22Rv1 (cell line): Measurements from ENCODE around the gene PIH1D1.

Experiments used
- H3K27ac ChIP-seq: fragments of 450-650 bp; 2 replicates; pipeline ENCODE4 v1.5.1; 2017
- ZFX ChIP-seq: fragments of 450-650 bp; IDR thresholded peaks from 2 replicates; pipeline ENCODE4 v1.6.1; 2017; ENCODE audit warnings: antibody characterized with exemption, borderline replicate concordance
- TF ChIP-seq, protein P1 (sequence below): fragments of 450-650 bp; IDR thresholded peaks from 2 replicates; pipeline ENCODE4 v1.5.1; 2017; ENCODE audit warnings: mild to moderate bottlenecking

The PIH1D1 gene

GRCh38 chr19:49442354-49442753 is 9.3 kb downstream of the PIH1D1 start:
- TF ChIP-seq, protein P1, sequence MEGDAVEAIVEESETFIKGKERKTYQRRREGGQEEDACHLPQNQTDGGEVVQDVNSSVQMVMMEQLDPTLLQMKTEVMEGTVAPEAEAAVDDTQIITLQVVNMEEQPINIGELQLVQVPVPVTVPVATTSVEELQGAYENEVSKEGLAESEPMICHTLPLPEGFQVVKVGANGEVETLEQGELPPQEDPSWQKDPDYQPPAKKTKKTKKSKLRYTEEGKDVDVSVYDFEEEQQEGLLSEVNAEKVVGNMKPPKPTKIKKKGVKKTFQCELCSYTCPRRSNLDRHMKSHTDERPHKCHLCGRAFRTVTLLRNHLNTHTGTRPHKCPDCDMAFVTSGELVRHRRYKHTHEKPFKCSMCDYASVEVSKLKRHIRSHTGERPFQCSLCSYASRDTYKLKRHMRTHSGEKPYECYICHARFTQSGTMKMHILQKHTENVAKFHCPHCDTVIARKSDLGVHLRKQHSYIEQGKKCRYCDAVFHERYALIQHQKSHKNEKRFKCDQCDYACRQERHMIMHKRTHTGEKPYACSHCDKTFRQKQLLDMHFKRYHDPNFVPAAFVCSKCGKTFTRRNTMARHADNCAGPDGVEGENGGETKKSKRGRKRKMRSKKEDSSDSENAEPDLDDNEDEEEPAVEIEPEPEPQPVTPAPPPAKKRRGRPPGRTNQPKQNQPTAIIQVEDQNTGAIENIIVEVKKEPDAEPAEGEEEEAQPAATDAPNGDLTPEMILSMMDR = no peak
- TF ChIP-seq ZFX = no peak
- peak overlapping the region; percentile 95 for H3K27ac ChIP-seq

- TF ChIP-seq, protein P1 = no peak
- TF ChIP-seq ZFX = no peak
- H3K27ac ChIP-seq = peak overlapping the region; percentile 95
Measured at GRCh38 chr19:49441960-49442350, 9.7 kb downstream of the PIH1D1 start.

- H3K27ac ChIP-seq = peak within 1 kb of the TSS; percentile 95
- TF ChIP-seq, protein P1 = 0 out of 2 replicates have a peak, but pooled peaks have one; percentile 6
- no peak for TF ChIP-seq ZFX
Measured at GRCh38 chr19:49441210-49441959, 10.2 kb downstream of the PIH1D1 start, which contains the start of gene SLC17A7. SLC17A7 (minus strand) TSS chr19:49441527; CDS start chr19:49441379, 148 bp downstream.

DNA sequence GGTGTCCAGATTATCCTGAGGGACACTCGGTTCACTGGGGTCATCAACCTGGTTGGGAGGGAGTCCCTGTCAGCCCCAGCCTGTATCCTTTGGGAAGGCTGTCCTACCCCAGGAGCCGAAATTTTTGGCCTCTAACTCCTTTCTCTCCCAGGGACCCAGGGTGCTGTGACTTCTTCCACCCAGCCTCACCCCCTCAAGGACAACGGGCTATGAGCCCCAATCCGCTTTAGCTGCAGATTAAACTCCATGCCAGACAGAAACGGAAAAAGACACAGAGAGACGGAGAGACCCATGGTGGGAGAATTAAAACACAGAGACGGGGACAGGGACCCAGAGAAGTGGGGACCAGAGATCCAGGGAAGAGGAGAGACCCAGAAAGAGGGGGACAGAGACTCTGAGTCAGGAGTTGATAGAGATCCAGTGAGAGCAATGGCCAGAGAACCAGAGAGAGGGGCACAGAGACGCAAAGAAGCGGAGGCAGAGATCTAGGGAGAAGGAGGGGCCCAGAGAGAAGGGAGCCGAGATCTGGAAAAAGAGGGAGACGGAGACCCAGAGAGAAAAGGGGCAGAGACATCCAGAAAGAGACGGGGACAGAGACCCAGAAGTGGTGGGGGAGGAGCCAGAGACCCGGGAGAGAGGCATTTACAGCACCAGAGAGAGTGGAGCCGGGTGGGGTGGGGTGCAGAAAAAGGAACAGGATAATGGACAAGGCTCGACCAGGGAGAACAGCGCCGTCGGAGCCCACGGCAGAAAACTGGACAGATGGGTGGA is 11.0 kb downstream of the PIH1D1 start:
- H3K27ac ChIP-seq = no peak overlapping the region
- TF ChIP-seq, protein P1 = no peak
- no peak for TF ChIP-seq ZFX

DNA sequence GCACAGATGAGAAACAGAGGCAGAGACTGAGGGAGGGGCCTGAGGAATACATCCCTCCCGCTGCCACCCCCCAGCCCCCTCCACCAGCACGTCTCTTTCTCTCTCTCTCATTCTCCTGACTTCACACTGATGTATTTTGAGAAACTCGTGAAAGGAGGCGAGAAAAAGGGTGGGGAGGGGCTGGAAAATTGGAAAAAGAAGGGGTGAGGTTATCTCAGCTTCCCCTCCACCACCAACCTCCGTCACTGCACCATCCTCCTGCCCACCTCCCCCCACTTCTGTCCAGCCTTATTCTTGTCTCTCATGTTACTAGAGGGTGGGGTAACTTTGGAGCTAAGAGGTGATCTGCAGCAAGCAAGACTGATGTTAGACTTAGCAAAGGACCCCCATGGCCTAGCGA is 11.8 kb downstream of the PIH1D1 start:
- no peak overlapping the region for H3K27ac ChIP-seq
- no peak for TF ChIP-seq ZFX
- TF ChIP-seq, protein P1 = no peak

DNA sequence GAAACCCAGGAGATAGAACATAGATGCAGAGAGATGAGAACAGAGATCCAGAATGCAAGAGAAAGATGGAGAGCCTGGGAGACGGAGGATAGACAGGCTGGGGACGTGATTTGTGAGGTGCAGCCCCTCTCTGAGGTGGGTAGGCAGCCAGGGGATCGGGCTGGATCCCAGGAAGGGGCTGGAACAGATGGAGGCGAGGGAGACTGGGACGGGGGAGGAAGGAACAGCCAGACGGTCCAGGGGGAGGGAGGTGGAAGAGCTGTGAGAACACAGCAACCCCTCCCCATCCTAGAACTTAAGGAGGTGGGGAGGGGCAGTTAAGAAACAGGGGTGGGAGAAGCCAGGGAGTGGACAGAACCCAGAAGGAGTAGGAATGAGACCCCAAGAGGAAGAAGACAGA is 13.4 kb downstream of the PIH1D1 start:
- TF ChIP-seq, protein P1 = no peak
- TF ChIP-seq ZFX = no peak

GRCh38 chr19:49437231-49437630 is 14.4 kb downstream of the PIH1D1 start:
- H3K27ac ChIP-seq = no peak overlapping the region
- TF ChIP-seq, protein P1 = no peak
- no peak for TF ChIP-seq ZFX

More for the DNA sequence above, 13.4 kb downstream of the PIH1D1 start:
- H3K27ac ChIP-seq = no peak overlapping the region
